HepG2 (cell line): ENCODE data around the gene ADSS2. TPM values are rescaled to one million over a fixed set of nuclear protein-coding genes. Genes with fewer than 3 reads are reported as not detected.

Experiments
- ATAC-seq: fragments of 200-7000 bp; cut with Tn5 transposase; 3 replicates; pipeline ENCODE4 v1.9.1; 2020; ENCODE audit warnings: mild to moderate bottlenecking, moderate library complexity
- BruUV-seq: library from RNA; stranded (reverse); fragments of 400-500 nt; replicated peaks from 2 replicates; lab custom pipeline; 2021; lab: Mats Ljungman, UMichigan
- CTCF ChIA-PET: fragments of 300-600 bp; formaldehyde crosslinking; extraction: SDS; loops from one replicate; lab custom pipeline; 2021; ENCODE audit warnings: low total read pairs, inconsistent platforms, low intra/inter-chr PET ratio; lab: Yijun Ruan, JAX
- POLR2A ChIA-PET: fragments of 350-600 bp; sonication (Branson Sonifier 250); formaldehyde crosslinking; loops from one replicate; lab custom pipeline; 2020; ENCODE audit warnings: antibody characterized with exemption, inconsistent platforms; lab: Yijun Ruan, JAX
- DNase-seq: peaks from one replicate; pipeline ENCODE4 v3.0.0-alpha.2; 2015; ENCODE audit warnings: low spot score
- FAIRE-seq: peaks from 3 replicates; lab custom pipeline; 2011; peaks lifted over from hg19 to GRCh38; lab: Jason Lieb, UNC
- H2AFZ ChIP-seq: one replicate; pipeline ENCODE4 v1.6.1; 2011; ENCODE audit warnings: low read length, inconsistent platforms
- H3K27ac ChIP-seq: fragments of 300-600 bp; 3 replicates; pipeline ENCODE4 v1.8.0; 2011; ENCODE audit warnings: mixed run types, mild to moderate bottlenecking, mixed read lengths, low read length, inconsistent platforms; ENCODE audit not compliant: insufficient read depth; ENCODE audit errors: extremely low read length
- H3K27me3 ChIP-seq, 2 experiments: fragments of 200-600 bp in 1 of 2; 2 replicates in 1 of 2; 3 replicates in 1 of 2; pipeline versions ENCODE4 v1.6.0 to v1.8.0; 2011; ENCODE audit warnings: low read length in 2 of 2, mild to moderate bottlenecking in 2 of 2, moderate library complexity in 2 of 2, inconsistent platforms in 1 of 2; ENCODE audit not compliant: insufficient read depth in 2 of 2, control insufficient read depth in 1 of 2
- H3K36me3 ChIP-seq, 2 experiments: fragments of 200-600 bp in 1 of 2; replicated peaks in 1 of 2; 2 replicates in 1 of 2; 3 replicates in 1 of 2; pipeline versions ENCODE4 v1.5.1 to v1.8.0; 2011; ENCODE audit warnings: low read length in 2 of 2, inconsistent platforms in 1 of 2; ENCODE audit not compliant: insufficient read depth in 2 of 2, control insufficient read depth in 1 of 2
- H3K4me1 ChIP-seq: 2 replicates; pipeline ENCODE4 v1.5.1; 2012; ENCODE audit warnings: low read length, inconsistent platforms; ENCODE audit not compliant: insufficient read depth
- H3K4me2 ChIP-seq: 2 replicates; pipeline ENCODE4 v1.6.0; 2011; ENCODE audit warnings: low read depth, low read length, inconsistent platforms
- H3K4me3 ChIP-seq, 3 experiments: fragments of 200-600 bp in 1 of 3; sonication (generic), shearing (Covaris generic) in 1 of 3; replicated peaks in 1 of 3; 2 replicates each; pipeline ENCODE4 v1.5.1; 2011 to 2016; ENCODE audit warnings: low read length in 3 of 3, inconsistent platforms in 2 of 3, low read depth in 2 of 3, mild to moderate bottlenecking in 2 of 3, control low read depth in 1 of 3, mixed read lengths in 1 of 3; ENCODE audit not compliant: insufficient read depth in 1 of 3
- H3K79me2 ChIP-seq: one replicate; pipeline ENCODE4 v1.6.1; 2011; ENCODE audit warnings: low read length, inconsistent platforms; ENCODE audit not compliant: insufficient read depth
- H3K9ac ChIP-seq: 2 replicates; pipeline ENCODE4 v1.6.0; 2011; ENCODE audit warnings: mild to moderate bottlenecking, low read depth, low read length, inconsistent platforms; ENCODE audit not compliant: insufficient read depth
- H3K9me3 ChIP-seq: 2 replicates; pipeline ENCODE4 v1.5.1; 2012; ENCODE audit warnings: mild to moderate bottlenecking, low read length
- H4K20me1 ChIP-seq: 2 replicates; pipeline ENCODE4 v1.6.0; 2011; ENCODE audit warnings: inconsistent platforms, mild to moderate bottlenecking, low read length, moderate library complexity; ENCODE audit not compliant: insufficient read depth
- EED ChIP-seq: sonication (generic); formaldehyde crosslinking; IDR thresholded peaks from 2 replicates; pipeline ENCODE4 v1.5.0; 2020; ENCODE audit warnings: mild to moderate bottlenecking, missing genetic modification reagents
- HBP1 ChIP-seq: IDR thresholded peaks from 2 replicates; pipeline ENCODE4 v1.6.1; 2016; ENCODE audit warnings: low read depth, control low read depth
- NCOA2 ChIP-seq: sonication (generic); formaldehyde crosslinking; IDR thresholded peaks from 2 replicates; pipeline ENCODE4 v1.8.0; 2022; ENCODE audit warnings: inconsistent platforms
- PRDM10 ChIP-seq: sonication (generic); formaldehyde crosslinking; IDR thresholded peaks from 2 replicates; pipeline ENCODE4 v1.4.0; 2020; ENCODE audit warnings: low read depth, missing genetic modification reagents
- ZFP90 ChIP-seq: sonication (generic); formaldehyde crosslinking; IDR thresholded peaks from 2 replicates; pipeline ENCODE4 v1.8.0; 2022; ENCODE audit warnings: missing genetic modification reagents, mild to moderate bottlenecking, inconsistent platforms, borderline replicate concordance
- ZNF784 ChIP-seq: sonication (generic); formaldehyde crosslinking; IDR thresholded peaks from 2 replicates; pipeline ENCODE4 v1.5.1; 2020; ENCODE audit warnings: missing genetic modification reagents, mild to moderate bottlenecking, borderline replicate concordance
- WGBS: methylation state at CpG from one replicate; pipeline ENCODE4 v1.1.6; 2017; ENCODE audit warnings: low lambda C conversion rate; 5-methylcytosine and 5-hydroxymethylcytosine counted together
- in situ Hi-C: cut with HindIII; loops from 2 replicates; pipeline ENCODE4 v1.10.0; 2017; ENCODE audit warnings: low pct_unique_long_range_greater_than_20kb; ENCODE audit not compliant: extremely low pct_ligation_motif_present
- intact Hi-C: fragments of 100-400 bp; cut with micrococcal nuclease; formaldehyde crosslinking; loops from one replicate; pipeline ENCODE4 v1.10.0; 2022; ENCODE audit not compliant: unreplicated experiment
- polyA plus RNA-seq, 8 experiments: library from polyadenylated mRNA; depleted of rRNA in 3 of 8; stranded (reverse) in 7 of 8; unstranded in 1 of 8; fragments of >200 nt; fragmentation: Illumina TruSeq in 4 of 8; extraction: Trizol in 4 of 8; gene quantifications; 2 replicates each; pipeline versions ENCODE4 v1.2.1 to v1.2.3, GENCODE V29; 2011 to 2016; ENCODE audit warnings: low read depth in 4 of 8, missing spikeins in 1 of 8, mixed read lengths in 1 of 8; ENCODE audit not compliant: insufficient read depth in 1 of 8
- total RNA-seq, 5 experiments: library from RNA; depleted of rRNA; stranded (reverse); fragments of >200 nt; fragmentation: Illumina TruSeq; extraction: Trizol; gene quantifications; 2 replicates each; pipeline ENCODE4 v1.2.3, GENCODE V29; 2016; ENCODE audit warnings: low read depth in 1 of 5

Gene ADSS2
- total and polyA plus RNA-seq, 2 of the 13 experiments (the other 11 are each of a cell fraction or from before 2014, with no cell fraction given), result 15.1 to 43.4 TPM

GRCh38 chr1:244444854-244445253, 6.9 kb downstream of the ADSS2 start:
- no peaks in the 10 kb centered on the region for H4K20me1 ChIP-seq
- 93% methylated on average over 1 of the region's 1 CpG for WGBS
- no peaks in the 10 kb centered on the region; a peak in 1 of 5 replicates for H3K27me3 ChIP-seq
- no peak overlapping the region for H3K4me2 ChIP-seq
- no peak overlapping the region for H2AFZ ChIP-seq
- no peak for TF ChIP-seq EED (CRISPR knock-in tag)
- no peak for TF ChIP-seq ZFP90 (CRISPR knock-in tag)
- no peak for TF ChIP-seq PRDM10 (CRISPR knock-in tag)
- TF ChIP-seq ZNF784, result no peak
- TF ChIP-seq HBP1 (CRISPR knock-in tag), result no peak
- TF ChIP-seq NCOA2 (CRISPR knock-in tag), result no peak
- in situ Hi-C loops, result no loop called here
- H3K4me3 ChIP-seq, result no peak overlapping the region
- no peak overlapping the region for H3K27ac ChIP-seq
- ChIA-PET POLR2A (no interaction called here), CTCF (no interaction called here)
- no peaks in the 10 kb centered on the region for H3K9me3 ChIP-seq
- H3K9ac ChIP-seq, result no peak overlapping the region
- FAIRE-seq, result no peak
- no peak for DNase-seq
- no TSS peak for BruUV-seq
- peaks cover 81% of the 10 kb centered on the region for H3K79me2 ChIP-seq
- no peak for ATAC-seq
- H3K4me1 ChIP-seq, result peaks cover 56% of the 10 kb centered on the region
- intact Hi-C loops, result loop anchor here (5.0 kb wide), 1 partner anchor 1188 kb away; the partner anchor contains the start of genes CEP170 and SDCCAG8
- peaks cover 0 to 1% of the 10 kb centered on the region in 2 experiments; a peak in 4 of 5 replicates for H3K36me3 ChIP-seq
